T-helper 17 cell (primary cell): ENCODE measurements around the gene ECI2. TPM values are rescaled to one million over a fixed set of nuclear protein-coding genes. Genes with fewer than 3 reads are reported as not detected.

Experiments
- ATAC-seq: fragments of 150-1000 bp; cut with Tn5 transposase; 2 replicates; pipeline ENCODE4 v1.10.0; 2021; ENCODE audit warnings: mild to moderate bottlenecking, moderate library complexity
- DNase-seq, 3 donors: peaks; one replicate each; pipeline versions ENCODE4 v3.0.0 to v3.0.0-alpha.2; 2020 to 2021
- H3K9me3 ChIP-seq: one replicate; pipeline ENCODE4 v1.7.0; 2013; ENCODE audit warnings: low read length, mild to moderate bottlenecking; ENCODE audit not compliant: control insufficient read depth, poor library complexity, severe bottlenecking
- H3K27ac Mint-ChIP-seq: one replicate; pipeline ENCODE4 v1.8.0; 2022; ENCODE audit warnings: mild to moderate bottlenecking, moderate library complexity, mixed read lengths
- H3K27me3 Mint-ChIP-seq: one replicate; pipeline ENCODE4 v1.8.0; 2022; ENCODE audit warnings: mixed read lengths
- H3K36me3 Mint-ChIP-seq: one replicate; pipeline ENCODE4 v1.8.0; 2022; ENCODE audit warnings: low read depth, mixed read lengths
- H3K4me1 Mint-ChIP-seq: one replicate; pipeline ENCODE4 v1.8.0; 2022; ENCODE audit warnings: mild to moderate bottlenecking, mixed read lengths
- H3K4me3 Mint-ChIP-seq: one replicate; pipeline ENCODE4 v1.8.0; 2022; ENCODE audit warnings: mild to moderate bottlenecking, moderate library complexity, mixed read lengths
- total RNA-seq, 4 donors: library from RNA in 2 of 4; stranded (reverse) in 2 of 4; gene quantifications; one replicate each; pipeline ENCODE4 v1.2.3 and lab custom pipeline; 2022 to 2026

The ECI2 gene
- total RNA-seq, result 10 to 100 TPM; 18.7 to 21.6 TPM
- total RNA-seq (lab: John Stamatoyannopoulos, UW), result 21.5 to 53.3 reads per million in 2 donors

GRCh38 chr6:4134841-4135664, at the start of gene ECI2:
Gene ECI2 (minus strand): TSS chr6:4135575. CDS start chr6:4135560, 15 bp downstream.
- ATAC-seq, result peak; percentile 22
- Mint-ChIP-seq H3K27ac (peak within 1 kb of the TSS; percentile 81), H3K36me3 (no peaks in the 10 kb centered on the region), H3K4me3 (peak within 1 kb of the TSS; percentile 96), H3K4me1 (peaks cover 24% of the 10 kb centered on the region), H3K27me3 (no peaks in the 10 kb centered on the region)
- peak in 2 of 3 donors; percentile 38 to 39 for DNase-seq
- no peaks in the 10 kb centered on the region for H3K9me3 ChIP-seq

- H3K4me1 Mint-ChIP-seq, result peaks cover 6% of the 10 kb centered on the region
- no peak overlapping the region for H3K4me3 Mint-ChIP-seq
- no peak for ATAC-seq
- H3K9me3 ChIP-seq, result no peaks in the 10 kb centered on the region
- no peak for DNase-seq
- peaks cover 2% of the 10 kb centered on the region for H3K36me3 Mint-ChIP-seq
- H3K27me3 Mint-ChIP-seq, result peaks cover 31% of the 10 kb centered on the region
- H3K27ac Mint-ChIP-seq, result no peak overlapping the region
These were observed 45.4 kb upstream of the ECI2 start for GRCh38 chr6:4180652-4181255.

- H3K4me3 Mint-ChIP-seq, result no peak overlapping the region
- no peaks in the 10 kb centered on the region for H3K9me3 ChIP-seq
- ATAC-seq, result no peak
- H3K4me1 Mint-ChIP-seq, result peaks cover 3% of the 10 kb centered on the region
- no peak for DNase-seq
- H3K27ac Mint-ChIP-seq, result no peak overlapping the region
- peaks cover 2% of the 10 kb centered on the region for H3K36me3 Mint-ChIP-seq
- peaks cover 27% of the 10 kb centered on the region for H3K27me3 Mint-ChIP-seq
These were observed 44.7 kb upstream of the ECI2 start for GRCh38 chr6:4179960-4180651.

- H3K4me3 Mint-ChIP-seq, result no peak overlapping the region
- ATAC-seq (no peak), DNase-seq (no peak)
- H3K4me1 Mint-ChIP-seq, result peaks cover 3% of the 10 kb centered on the region
- H3K27ac Mint-ChIP-seq, result no peak overlapping the region
- no peaks in the 10 kb centered on the region for H3K36me3 Mint-ChIP-seq
- H3K9me3 ChIP-seq, result no peaks in the 10 kb centered on the region
- peaks cover 21% of the 10 kb centered on the region for H3K27me3 Mint-ChIP-seq
These were observed 43.5 kb upstream of the ECI2 start for GRCh38 chr6:4178737-4179333.

- no peaks in the 10 kb centered on the region for H3K9me3 ChIP-seq
- Mint-ChIP-seq H3K27ac (no peak overlapping the region), H3K4me3 (no peak overlapping the region), H3K36me3 (no peaks in the 10 kb centered on the region), H3K27me3 (peaks cover 21% of the 10 kb centered on the region), H3K4me1 (peaks cover 3% of the 10 kb centered on the region)
- no peak for ATAC-seq
- no peak for DNase-seq
These were observed 41.5 kb upstream of the ECI2 start for GRCh38 chr6:4176907-4177306.

- ATAC-seq, result no peak
- no peak overlapping the region for H3K4me3 Mint-ChIP-seq
- H3K27ac Mint-ChIP-seq, result no peak overlapping the region
These were observed 38.7 kb upstream of the ECI2 start for GRCh38 chr6:4174042-4174441.

GRCh38 chr6:4172368-4172767, 37.0 kb upstream of the ECI2 start:
- Mint-ChIP-seq H3K36me3 (no peaks in the 10 kb centered on the region), H3K27ac (no peak overlapping the region), H3K4me1 (peaks cover under 1% of the 10 kb centered on the region), H3K4me3 (no peak overlapping the region), H3K27me3 (peaks cover 9% of the 10 kb centered on the region)
- DNase-seq, result no peak
- H3K9me3 ChIP-seq, result no peaks in the 10 kb centered on the region
- ATAC-seq, result no peak

More at GRCh38 chr6:4174042-4174441, 38.7 kb upstream of the ECI2 start:
- Mint-ChIP-seq H3K4me1 (peaks cover 3% of the 10 kb centered on the region), H3K36me3 (no peaks in the 10 kb centered on the region), H3K27me3 (peaks cover 10% of the 10 kb centered on the region)
- no peak for DNase-seq
- H3K9me3 ChIP-seq, result no peaks in the 10 kb centered on the region

GRCh38 chr6:4170297-4170696, 34.9 kb upstream of the ECI2 start:
- no peak for ATAC-seq
- Mint-ChIP-seq H3K36me3 (no peaks in the 10 kb centered on the region), H3K27me3 (peaks cover 8% of the 10 kb centered on the region), H3K27ac (no peak overlapping the region), H3K4me3 (no peak overlapping the region), H3K4me1 (no peaks in the 10 kb centered on the region)
- no peak for DNase-seq
- no peaks in the 10 kb centered on the region for H3K9me3 ChIP-seq

GRCh38 chr6:4169028-4169789, 33.8 kb upstream of the ECI2 start:
- no peak overlapping the region for H3K4me3 Mint-ChIP-seq
- H3K4me1 Mint-ChIP-seq, result no peaks in the 10 kb centered on the region
- peaks cover 8% of the 10 kb centered on the region for H3K27me3 Mint-ChIP-seq
- no peaks in the 10 kb centered on the region for H3K36me3 Mint-ChIP-seq
- DNase-seq (no peak), ATAC-seq (no peak)
- no peak overlapping the region for H3K27ac Mint-ChIP-seq
- H3K9me3 ChIP-seq, result no peaks in the 10 kb centered on the region

GRCh38 chr6:4167833-4168232, 32.5 kb upstream of the ECI2 start:
- no peak for DNase-seq
- H3K4me1 Mint-ChIP-seq, result no peaks in the 10 kb centered on the region
- H3K36me3 Mint-ChIP-seq, result no peaks in the 10 kb centered on the region

GRCh38 chr6:4167123-4167522, 31.7 kb upstream of the ECI2 start:
- Mint-ChIP-seq H3K36me3 (no peaks in the 10 kb centered on the region), H3K4me1 (no peaks in the 10 kb centered on the region), H3K4me3 (no peak overlapping the region), H3K27me3 (peaks cover 12% of the 10 kb centered on the region), H3K27ac (no peak overlapping the region)
- H3K9me3 ChIP-seq, result no peaks in the 10 kb centered on the region
- ATAC-seq (no peak), DNase-seq (no peak)

More at GRCh38 chr6:4167833-4168232, 32.5 kb upstream of the ECI2 start:
- H3K9me3 ChIP-seq, result no peaks in the 10 kb centered on the region
- no peak for ATAC-seq
- no peak overlapping the region for H3K27ac Mint-ChIP-seq
- H3K4me3 Mint-ChIP-seq, result no peak overlapping the region
- H3K27me3 Mint-ChIP-seq, result peaks cover 9% of the 10 kb centered on the region

GRCh38 chr6:4164456-4164855, 29.1 kb upstream of the ECI2 start:
- Mint-ChIP-seq H3K4me3 (no peak overlapping the region), H3K36me3 (peaks cover 3% of the 10 kb centered on the region), H3K4me1 (no peaks in the 10 kb centered on the region), H3K27me3 (peaks cover 29% of the 10 kb centered on the region), H3K27ac (no peak overlapping the region)
- no peak for DNase-seq
- no peak for ATAC-seq
- H3K9me3 ChIP-seq, result no peaks in the 10 kb centered on the region
